Measurements from ENCODE around the gene CPNE9. TPM values are rescaled to one million over a fixed set of nuclear protein-coding genes. Genes with fewer than 3 reads are reported as not detected.

The CPNE9 gene
- total RNA-seq, 4 donors from 2014 or later = 0.49 to 3.4 (median 2.1) TPM

GRCh38 chr3:9778143-9779074 is 74.8 kb downstream of the CPNE9 start:
- Histone ChIP-seq H3K27me3 (no peaks in the 10 kb centered on the region), H3K36me3 (peaks cover 26% of the 10 kb centered on the region), H3K4me3 (no peak overlapping the region), H3K4me1 (peaks cover 11% of the 10 kb centered on the region), H3K27ac (no peak overlapping the region), H3K9me3 (no peaks in the 10 kb centered on the region)
- TF ChIP-seq POLR2A (IDR thresholded peaks at IDR 0.05) (no peak), EP300 (IDR thresholded peaks at IDR 0.05) (no peak), POLR2AphosphoS5 (IDR thresholded peaks at IDR 0.05) (no peak), CTCF (IDR thresholded peaks at IDR 0.05) (no peak)
- 67% methylated on average over 4 of the region's 5 CpGs for WGBS
- no peak for DNase-seq (ENCODE audit: low spot score in 2 of 2)

- TF ChIP-seq EP300 (IDR thresholded peaks at IDR 0.05) (no peak), POLR2AphosphoS5 (IDR thresholded peaks at IDR 0.05) (no peak), POLR2A (IDR thresholded peaks at IDR 0.05) (no peak), CTCF (IDR thresholded peaks at IDR 0.05) (no peak)
- Histone ChIP-seq H3K36me3 (peaks cover 33% of the 10 kb centered on the region), H3K27ac (no peak overlapping the region)
Observed at GRCh38 chr3:9779075-9779593, 75.5 kb downstream of the CPNE9 start.

More at GRCh38 chr3:9779075-9779593, 75.5 kb downstream of the CPNE9 start:
- H3K4me3 ChIP-seq = no peak overlapping the region
- H3K27me3 ChIP-seq = no peaks in the 10 kb centered on the region
- WGBS = 77% methylated on average over 5 of the region's 6 CpGs
- no peak for DNase-seq (ENCODE audit: low spot score in 2 of 2)
- peaks cover 11% of the 10 kb centered on the region for H3K4me1 ChIP-seq
- H3K9me3 ChIP-seq = no peaks in the 10 kb centered on the region

Other genes starting within 250 kb of the CPNE9 start
- gene LHFPL4, start 150.0 kb upstream of the CPNE9 start, total RNA-seq = under 1 TPM in 1 of 4 donors, not detected in 3; 0.19 TPM
- gene MTMR14, start 54.3 kb upstream of the CPNE9 start, total RNA-seq = 10 to 100 TPM; 27.9 to 45.3 (median 32.7) TPM
- gene BRPF1, start 27.9 kb downstream of the CPNE9 start, total RNA-seq = 10 to 100 TPM; 24.6 to 35.6 (median 29.4) TPM
- gene OGG1, start 46.1 kb downstream of the CPNE9 start, total RNA-seq = 10 to 100 TPM; 15.7 to 29.6 (median 25.5) TPM
- 10 to 100 TPM in 1 of 4 donors, 1 to 10 TPM in 3; 3.3 to 13.0 (median 5.2) TPM for gene CAMK1, start 66.1 kb downstream of the CPNE9 start, total RNA-seq
- 10 to 100 TPM; 27.6 to 45.0 (median 38.8) TPM for gene TADA3, start 88.6 kb downstream of the CPNE9 start, total RNA-seq
- 100 to 1,000 TPM; 107 to 132 (median 124) TPM for gene ARPC4, start 89.2 kb downstream of the CPNE9 start, total RNA-seq
- gene TTLL3, start 106.4 kb downstream of the CPNE9 start, total RNA-seq = 100 to 1,000 TPM in 2 of 4 donors, 10 to 100 TPM in 2; 42.4 to 286 (median 83.3) TPM
- 10 to 100 TPM; 34.8 to 46.5 (median 42.1) TPM for gene RPUSD3, start 140.2 kb downstream of the CPNE9 start, total RNA-seq
- 10 to 100 TPM; 12.5 to 34.7 (median 26.1) TPM for gene CIDEC, start 176.4 kb downstream of the CPNE9 start, total RNA-seq
- gene JAGN1, start 186.8 kb downstream of the CPNE9 start, total RNA-seq = 10 to 100 TPM; 29.5 to 71.3 (median 49.8) TPM
- gene IL17RE, start 199.0 kb downstream of the CPNE9 start, total RNA-seq = 100 to 1,000 TPM in 1 of 4 donors, 10 to 100 TPM in 3; 49.2 to 116 (median 77.8) TPM
- 100 to 1,000 TPM in 3 of 4 donors, 10 to 100 TPM in 1; 92.5 to 185 (median 137) TPM for gene IL17RC, start 213.3 kb downstream of the CPNE9 start, total RNA-seq
- 10 to 100 TPM; 18.9 to 46.7 (median 26.0) TPM for gene CRELD1, start 230.0 kb downstream of the CPNE9 start, total RNA-seq
- 1 to 10 TPM; 2.5 to 6.1 (median 3.0) TPM for gene PRRT3, start 248.6 kb downstream of the CPNE9 start, total RNA-seq